ENCODE data around the gene TIMD4. TPM values are rescaled to one million over a fixed set of nuclear protein-coding genes. Genes with fewer than 3 reads are reported as not detected.

The TIMD4 gene
- total RNA-seq, 3 donors from 2014 or later (not counting 1 experiment from before 2014, with no cell fraction given) = 2.6 to 3.6 (median 3.0) TPM

DNA sequence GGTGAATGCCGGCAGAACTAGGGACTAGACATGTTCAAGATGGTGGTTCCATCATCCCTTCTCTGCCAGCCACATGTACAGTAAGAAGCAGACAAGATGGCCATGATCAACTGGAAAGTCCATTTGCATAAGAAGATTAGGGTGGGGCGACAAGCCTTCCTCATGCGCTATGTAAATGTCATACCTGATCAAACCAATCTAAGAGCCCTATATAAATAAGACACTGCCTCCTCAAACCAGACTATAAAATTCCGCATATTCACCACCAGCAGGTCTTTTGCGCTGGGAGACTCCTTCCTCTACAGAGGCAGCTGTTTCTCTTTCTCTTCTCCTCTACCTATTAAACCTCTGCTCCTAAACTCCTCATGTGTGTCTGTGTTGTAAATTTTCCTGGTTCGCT is 53.8 kb downstream of the TIMD4 start:
- Mint-ChIP-seq H3K27ac (no peak overlapping the region), H3K9me3 (no peaks in the 10 kb centered on the region), H3K4me3 (no peak overlapping the region), H3K27me3 (ENCODE audit: low read depth in 2 of 2) (no peaks in the 10 kb centered on the region), H3K4me1 (peaks cover 46 to 67% of the 10 kb centered on the region in 2 donors), H3K36me3 (no peaks in the 10 kb centered on the region)
- Histone ChIP-seq H3K36me3 (ENCODE audit: control insufficient read depth, insufficient read depth, low read length) (no peaks in the 10 kb centered on the region), H3K27ac (ENCODE audit: low read length) (no peak overlapping the region), H3K4me3 (ENCODE audit: low read length) (no peak overlapping the region), H3K4me1 (ENCODE audit: control insufficient read depth, insufficient read depth, low read length) (peaks cover 20% of the 10 kb centered on the region), H3K27me3 (ENCODE audit: control insufficient read depth, insufficient read depth, low read length) (no peaks in the 10 kb centered on the region), H3K9me3 (ENCODE audit: control insufficient read depth, insufficient read depth, low read length) (peaks cover 7% of the 10 kb centered on the region)
- DNase-seq (no peak), ATAC-seq (no peak)
- intact Hi-C loops (cut with micrococcal nuclease) = no loop called here
- 100% methylated on average over 5 of the region's 6 CpGs for WGBS (ENCODE audit: insufficient coverage)
- TF ChIP-seq, protein P1, sequence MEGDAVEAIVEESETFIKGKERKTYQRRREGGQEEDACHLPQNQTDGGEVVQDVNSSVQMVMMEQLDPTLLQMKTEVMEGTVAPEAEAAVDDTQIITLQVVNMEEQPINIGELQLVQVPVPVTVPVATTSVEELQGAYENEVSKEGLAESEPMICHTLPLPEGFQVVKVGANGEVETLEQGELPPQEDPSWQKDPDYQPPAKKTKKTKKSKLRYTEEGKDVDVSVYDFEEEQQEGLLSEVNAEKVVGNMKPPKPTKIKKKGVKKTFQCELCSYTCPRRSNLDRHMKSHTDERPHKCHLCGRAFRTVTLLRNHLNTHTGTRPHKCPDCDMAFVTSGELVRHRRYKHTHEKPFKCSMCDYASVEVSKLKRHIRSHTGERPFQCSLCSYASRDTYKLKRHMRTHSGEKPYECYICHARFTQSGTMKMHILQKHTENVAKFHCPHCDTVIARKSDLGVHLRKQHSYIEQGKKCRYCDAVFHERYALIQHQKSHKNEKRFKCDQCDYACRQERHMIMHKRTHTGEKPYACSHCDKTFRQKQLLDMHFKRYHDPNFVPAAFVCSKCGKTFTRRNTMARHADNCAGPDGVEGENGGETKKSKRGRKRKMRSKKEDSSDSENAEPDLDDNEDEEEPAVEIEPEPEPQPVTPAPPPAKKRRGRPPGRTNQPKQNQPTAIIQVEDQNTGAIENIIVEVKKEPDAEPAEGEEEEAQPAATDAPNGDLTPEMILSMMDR (IDR thresholded peaks at IDR 0.05) = no peak

DNA sequence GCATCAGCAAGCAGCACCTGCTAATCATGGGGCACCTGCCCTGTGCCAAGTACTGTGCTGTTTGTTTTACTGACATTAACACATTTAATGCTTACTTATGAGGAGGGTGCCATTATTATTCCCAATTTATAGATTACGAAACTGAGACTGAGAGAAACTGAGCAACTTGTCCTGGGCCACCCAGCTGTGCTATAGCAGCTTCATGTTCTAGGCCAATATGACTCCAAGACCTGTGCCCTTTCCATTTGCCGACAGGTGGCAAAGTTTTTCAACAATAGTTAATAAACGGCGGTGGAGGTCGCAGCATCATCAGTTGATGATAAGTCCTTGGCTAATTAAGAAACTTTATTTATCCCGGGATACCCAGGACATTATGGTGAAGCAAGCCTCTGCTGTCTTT is 55.4 kb downstream of the TIMD4 start:
- no peaks in the 10 kb centered on the region for H3K9me3 Mint-ChIP-seq
- H3K27ac ChIP-seq (ENCODE audit: low read length) = no peak overlapping the region
- no peak overlapping the region for H3K4me3 ChIP-seq (ENCODE audit: low read length)
- H3K9me3 ChIP-seq (ENCODE audit: control insufficient read depth, insufficient read depth, low read length) = no peaks in the 10 kb centered on the region
- ATAC-seq = no peak
- no peaks in the 10 kb centered on the region for H3K27me3 ChIP-seq (ENCODE audit: control insufficient read depth, insufficient read depth, low read length)
- H3K36me3 Mint-ChIP-seq = no peaks in the 10 kb centered on the region
- whole genome bisulfite sequencing (ENCODE audit: insufficient coverage) = 91% methylated on average over 6 of the region's 6 CpGs
- no peaks in the 10 kb centered on the region for H3K36me3 ChIP-seq (ENCODE audit: control insufficient read depth, insufficient read depth, low read length)
- peaks cover 5% of the 10 kb centered on the region for H3K4me1 ChIP-seq (ENCODE audit: control insufficient read depth, insufficient read depth, low read length)
- no peak overlapping the region for H3K27ac Mint-ChIP-seq
- TF ChIP-seq, protein P1 (IDR thresholded peaks at IDR 0.05) = no peak
- intact Hi-C loops (cut with micrococcal nuclease) = no loop called here
- H3K4me1 Mint-ChIP-seq = peaks cover 31 to 52% of the 10 kb centered on the region in 2 donors
- H3K27me3 Mint-ChIP-seq (ENCODE audit: low read depth in 2 of 2) = no peaks in the 10 kb centered on the region
- DNase-seq = no peak
- H3K4me3 Mint-ChIP-seq = no peak overlapping the region

DNA sequence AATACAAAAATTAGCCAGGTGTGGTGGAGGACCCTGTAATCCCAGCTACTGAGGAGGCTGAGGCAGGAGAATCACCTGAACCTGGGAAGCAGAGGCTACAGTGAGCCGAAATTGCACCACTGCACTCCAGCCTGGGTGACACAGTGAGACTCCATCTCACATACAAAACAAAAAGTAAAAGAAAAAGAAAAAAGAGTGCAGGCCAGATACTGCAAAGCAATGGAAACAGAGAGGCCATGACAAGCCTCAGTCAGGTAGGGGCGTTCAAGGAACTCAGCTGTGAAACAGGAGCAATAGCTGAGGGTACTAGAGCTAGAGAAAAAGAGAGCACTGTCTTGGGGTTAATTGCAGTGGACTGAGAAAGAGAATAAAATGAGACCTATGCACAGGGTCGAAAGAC is 56.2 kb downstream of the TIMD4 start:
- H3K27ac ChIP-seq (ENCODE audit: low read length) = no peak overlapping the region
- Mint-ChIP-seq H3K4me3 (no peak overlapping the region), H3K27me3 (ENCODE audit: low read depth in 2 of 2) (no peaks in the 10 kb centered on the region), H3K36me3 (no peaks in the 10 kb centered on the region), H3K9me3 (no peaks in the 10 kb centered on the region), H3K27ac (peak overlapping the region in 1 of 2 donors; percentile 53), H3K4me1 (peaks cover 28 to 48% of the 10 kb centered on the region in 2 donors)
- H3K4me3 ChIP-seq (ENCODE audit: low read length) = no peak overlapping the region
- H3K27me3 ChIP-seq (ENCODE audit: control insufficient read depth, insufficient read depth, low read length) = no peaks in the 10 kb centered on the region
- no peaks in the 10 kb centered on the region for H3K36me3 ChIP-seq (ENCODE audit: control insufficient read depth, insufficient read depth, low read length)
- intact Hi-C loops (cut with micrococcal nuclease) = no loop called here
- H3K4me1 ChIP-seq (ENCODE audit: control insufficient read depth, insufficient read depth, low read length) = no peaks in the 10 kb centered on the region
- H3K9me3 ChIP-seq (ENCODE audit: control insufficient read depth, insufficient read depth, low read length) = no peaks in the 10 kb centered on the region
- TF ChIP-seq, protein P1 (IDR thresholded peaks at IDR 0.05) = no peak
- ATAC-seq (no peak), DNase-seq (no peak)
- 90% methylated on average over 3 of the region's 3 CpGs for WGBS (ENCODE audit: insufficient coverage)

DNA sequence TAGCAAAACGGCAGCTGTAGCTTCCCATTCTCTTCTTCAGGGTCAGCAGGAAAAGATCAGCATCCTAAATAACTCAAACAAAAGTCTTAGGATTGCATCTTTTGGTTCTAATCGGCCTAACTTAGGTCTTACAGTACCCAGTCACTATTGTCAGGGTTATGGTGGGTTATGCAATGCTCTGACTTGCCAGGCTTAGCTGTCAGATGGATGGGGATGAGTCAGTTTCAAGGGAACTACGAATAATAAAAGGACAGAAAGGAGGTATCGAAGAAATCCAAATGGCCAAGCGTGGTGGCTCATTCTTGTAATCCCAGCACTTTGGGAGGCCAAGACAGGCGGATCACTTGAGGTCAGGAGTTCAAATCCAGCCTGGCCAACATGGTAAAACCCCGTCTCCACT is 66.5 kb downstream of the TIMD4 start:
- 93% methylated on average over 7 of the region's 7 CpGs for WGBS (ENCODE audit: insufficient coverage)
- Mint-ChIP-seq H3K4me1 (peaks cover 21 to 22% of the 10 kb centered on the region in 2 donors), H3K27me3 (ENCODE audit: low read depth in 2 of 2) (peaks cover 0 to 3% of the 10 kb centered on the region in 2 donors), H3K27ac (no peak overlapping the region), H3K9me3 (no peaks in the 10 kb centered on the region), H3K36me3 (no peaks in the 10 kb centered on the region), H3K4me3 (no peak overlapping the region)
- no peaks in the 10 kb centered on the region for H3K9me3 ChIP-seq (ENCODE audit: control insufficient read depth, insufficient read depth, low read length)
- H3K4me1 ChIP-seq (ENCODE audit: control insufficient read depth, insufficient read depth, low read length) = peaks cover 9% of the 10 kb centered on the region
- H3K27me3 ChIP-seq (ENCODE audit: control insufficient read depth, insufficient read depth, low read length) = no peaks in the 10 kb centered on the region
- intact Hi-C loops (cut with micrococcal nuclease) = no loop called here
- no peak for DNase-seq
- no peak overlapping the region for H3K27ac ChIP-seq (ENCODE audit: low read length)
- H3K4me3 ChIP-seq (ENCODE audit: low read length) = no peak overlapping the region
- no peaks in the 10 kb centered on the region for H3K36me3 ChIP-seq (ENCODE audit: control insufficient read depth, insufficient read depth, low read length)
- no peak for ATAC-seq
- TF ChIP-seq, protein P1 (IDR thresholded peaks at IDR 0.05) = no peak
